ENCODE data around the gene DPP10.

Gene DPP10

GRCh38 chr2:115524452-115524851, 1082.0 kb downstream of the DPP10 start:
- Histone ChIP-seq H3K27ac (ENCODE audit: extremely low read depth, low read depth, low read length) (no peak overlapping the region), H3K4me3 (ENCODE audit: low read depth, low read length) (no peak overlapping the region), H3K4me1 (ENCODE audit: control insufficient read depth, insufficient read depth, low read length) (no peaks in the 10 kb centered on the region), H3K36me3 (ENCODE audit: control insufficient read depth in 2 of 2, insufficient read depth in 1 of 2, low read length in 2 of 2) (no peaks in the 10 kb centered on the region), H3K9me3 (ENCODE audit: control insufficient read depth, insufficient read depth, low read depth, low read length) (no peaks in the 10 kb centered on the region)
- CTCF ChIA-PET = no interaction called here
- TF ChIP-seq ZNF664 (tag by site-specific recombination; IDR thresholded peaks at IDR 0.05) (no peak), ZNF747 (tag by site-specific recombination; IDR thresholded peaks at IDR 0.05) (no peak), ZNF776 (tag by site-specific recombination; IDR thresholded peaks at IDR 0.05; ENCODE audit: borderline replicate concordance) (no peak), ZNF175 (tag by site-specific recombination; IDR thresholded peaks at IDR 0.05) (no peak), ZNF2 (tag by site-specific recombination; IDR thresholded peaks at IDR 0.05) (no peak), ZNF146 (tag by site-specific recombination; IDR thresholded peaks at IDR 0.05) (no peak)
- TF ChIP-seq, protein P1, sequence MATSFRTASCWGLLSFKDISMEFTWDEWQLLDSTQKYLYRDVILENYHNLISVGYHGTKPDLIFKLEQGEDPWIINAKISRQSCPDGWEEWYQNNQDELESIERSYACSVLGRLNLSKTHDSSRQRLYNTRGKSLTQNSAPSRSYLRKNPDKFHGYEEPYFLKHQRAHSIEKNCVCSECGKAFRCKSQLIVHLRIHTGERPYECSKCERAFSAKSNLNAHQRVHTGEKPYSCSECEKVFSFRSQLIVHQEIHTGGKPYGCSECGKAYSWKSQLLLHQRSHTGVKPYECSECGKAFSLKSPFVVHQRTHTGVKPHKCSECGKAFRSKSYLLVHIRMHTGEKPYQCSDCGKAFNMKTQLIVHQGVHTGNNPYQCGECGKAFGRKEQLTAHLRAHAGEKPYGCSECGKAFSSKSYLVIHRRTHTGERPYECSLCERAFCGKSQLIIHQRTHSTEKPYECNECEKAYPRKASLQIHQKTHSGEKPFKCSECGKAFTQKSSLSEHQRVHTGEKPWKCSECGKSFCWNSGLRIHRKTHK (tag by site-specific recombination; IDR thresholded peaks at IDR 0.05) = no peak
- POLR2A ChIA-PET = no interaction called here

DNA sequence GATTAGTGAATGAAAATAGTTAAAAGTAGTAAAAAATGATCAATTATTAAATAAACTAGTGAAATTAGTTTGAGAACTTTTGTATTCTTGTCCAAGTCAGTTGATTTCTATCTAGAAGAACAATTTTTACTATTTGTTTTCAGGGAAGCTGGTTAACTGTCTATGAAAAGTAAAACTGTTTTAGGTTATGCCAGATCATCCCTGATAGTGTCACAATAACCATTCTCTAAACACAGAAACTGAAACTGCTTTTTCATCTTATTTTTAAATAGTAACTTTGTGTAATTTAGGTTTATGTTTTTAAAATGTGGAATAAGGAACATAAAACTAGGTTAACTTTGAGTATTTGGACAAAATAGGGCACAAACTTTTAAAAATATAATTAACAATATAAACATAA, 1087.2 kb downstream of the DPP10 start:
- no peak overlapping the region for H3K27ac ChIP-seq (ENCODE audit: extremely low read depth, low read depth, low read length)
- ChIA-PET CTCF (no interaction called here), POLR2A (no interaction called here)
- no peak overlapping the region for H3K4me3 ChIP-seq (ENCODE audit: low read depth, low read length)
- no peaks in the 10 kb centered on the region; the same call in 1 of the 2 replicates for H3K9me3 ChIP-seq (ENCODE audit: control insufficient read depth, insufficient read depth, low read depth, low read length)
- no peaks in the 10 kb centered on the region for H3K4me1 ChIP-seq (ENCODE audit: control insufficient read depth, insufficient read depth, low read length)
- no peaks in the 10 kb centered on the region for H3K36me3 ChIP-seq (ENCODE audit: control insufficient read depth in 2 of 2, insufficient read depth in 1 of 2, low read length in 2 of 2)
- no peak for TF ChIP-seq ZNF223 (tag by site-specific recombination; IDR thresholded peaks at IDR 0.05)

DNA sequence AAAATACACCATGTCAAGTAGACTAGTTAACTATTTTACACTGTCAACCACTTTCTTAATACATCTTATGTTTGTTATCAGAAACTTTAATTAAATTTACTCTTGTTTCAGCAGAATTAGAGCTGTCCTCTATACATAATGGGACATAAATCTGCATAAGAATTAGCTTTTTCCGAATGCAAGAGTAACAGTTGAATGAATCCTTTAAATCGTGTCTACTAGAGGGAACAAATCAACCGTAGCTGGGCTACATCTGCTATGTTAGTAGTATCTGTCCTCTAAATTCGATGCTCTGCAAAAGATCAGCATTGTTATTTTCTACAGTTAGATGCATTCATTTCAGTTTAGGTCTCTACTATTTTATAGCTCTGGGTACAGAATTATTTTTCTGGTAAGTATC, 1090.6 kb downstream of the DPP10 start:
- ChIA-PET POLR2A (no interaction called here), CTCF (no interaction called here)
- Histone ChIP-seq H3K36me3 (ENCODE audit: control insufficient read depth in 2 of 2, insufficient read depth in 1 of 2, low read length in 2 of 2) (no peaks in the 10 kb centered on the region), H3K4me1 (ENCODE audit: control insufficient read depth, insufficient read depth, low read length) (no peaks in the 10 kb centered on the region), H3K27ac (ENCODE audit: extremely low read depth, low read depth, low read length) (no peak overlapping the region), H3K9me3 (ENCODE audit: control insufficient read depth, insufficient read depth, low read depth, low read length) (no peaks in the 10 kb centered on the region; the same call in 1 of the 2 replicates), H3K4me3 (ENCODE audit: low read depth, low read length) (no peak overlapping the region)
- TF ChIP-seq ZSCAN16 (tag by site-specific recombination; IDR thresholded peaks at IDR 0.05) (no peak), YY2 (tag by site-specific recombination; IDR thresholded peaks at IDR 0.05) (no peak), ZNF248 (tag by site-specific recombination; IDR thresholded peaks at IDR 0.05) (no peak), ZBTB21 (tag by site-specific recombination; IDR thresholded peaks at IDR 0.05) (no peak), ZNF600 (tag by site-specific recombination; IDR thresholded peaks at IDR 0.05) (no peak), ZNF140 (tag by site-specific recombination; IDR thresholded peaks at IDR 0.05) (no peak), GLIS1 (tag by site-specific recombination; IDR thresholded peaks at IDR 0.05) (no peak), ZNF114 (tag by site-specific recombination; IDR thresholded peaks at IDR 0.05) (no peak), ZNF37A (tag by site-specific recombination; IDR thresholded peaks at IDR 0.05) (no peak), ZNF544 (tag by site-specific recombination; IDR thresholded peaks at IDR 0.05) (no peak)
- TF ChIP-seq, protein P2, sequence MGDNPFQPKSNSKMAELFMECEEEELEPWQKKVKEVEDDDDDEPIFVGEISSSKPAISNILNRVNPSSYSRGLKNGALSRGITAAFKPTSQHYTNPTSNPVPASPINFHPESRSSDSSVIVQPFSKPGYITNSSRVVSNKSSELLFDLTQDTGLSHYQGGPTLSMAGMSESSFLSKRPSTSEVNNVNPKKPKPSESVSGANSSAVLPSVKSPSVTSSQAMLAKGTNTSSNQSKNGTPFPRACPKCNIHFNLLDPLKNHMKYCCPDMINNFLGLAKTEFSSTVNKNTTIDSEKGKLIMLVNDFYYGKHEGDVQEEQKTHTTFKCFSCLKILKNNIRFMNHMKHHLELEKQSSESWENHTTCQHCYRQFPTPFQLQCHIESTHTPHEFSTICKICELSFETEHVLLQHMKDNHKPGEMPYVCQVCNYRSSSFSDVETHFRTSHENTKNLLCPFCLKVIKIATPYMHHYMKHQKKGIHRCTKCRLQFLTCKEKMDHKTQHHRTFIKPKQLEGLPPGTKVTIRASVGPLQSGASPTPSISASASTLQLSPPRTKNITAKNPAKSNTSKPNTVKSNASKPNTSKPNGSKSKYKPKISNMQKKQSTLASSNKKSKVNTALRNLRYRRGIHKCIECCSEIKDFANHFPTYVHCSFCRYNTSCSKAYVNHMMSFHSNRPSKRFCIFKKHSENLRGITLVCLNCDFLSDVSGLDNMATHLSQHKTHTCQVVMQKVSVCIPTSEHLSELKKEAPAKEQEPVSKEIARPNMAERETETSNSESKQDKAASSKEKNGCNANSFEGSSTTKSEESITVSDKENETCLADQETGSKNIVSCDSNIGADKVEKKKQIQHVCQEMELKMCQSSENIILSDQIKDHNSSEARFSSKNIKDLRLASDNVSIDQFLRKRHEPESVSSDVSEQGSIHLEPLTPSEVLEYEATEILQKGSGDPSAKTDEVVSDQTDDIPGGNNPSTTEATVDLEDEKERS (tag by site-specific recombination; IDR thresholded peaks at IDR 0.05) = no peak
- TF ChIP-seq, protein P3, sequence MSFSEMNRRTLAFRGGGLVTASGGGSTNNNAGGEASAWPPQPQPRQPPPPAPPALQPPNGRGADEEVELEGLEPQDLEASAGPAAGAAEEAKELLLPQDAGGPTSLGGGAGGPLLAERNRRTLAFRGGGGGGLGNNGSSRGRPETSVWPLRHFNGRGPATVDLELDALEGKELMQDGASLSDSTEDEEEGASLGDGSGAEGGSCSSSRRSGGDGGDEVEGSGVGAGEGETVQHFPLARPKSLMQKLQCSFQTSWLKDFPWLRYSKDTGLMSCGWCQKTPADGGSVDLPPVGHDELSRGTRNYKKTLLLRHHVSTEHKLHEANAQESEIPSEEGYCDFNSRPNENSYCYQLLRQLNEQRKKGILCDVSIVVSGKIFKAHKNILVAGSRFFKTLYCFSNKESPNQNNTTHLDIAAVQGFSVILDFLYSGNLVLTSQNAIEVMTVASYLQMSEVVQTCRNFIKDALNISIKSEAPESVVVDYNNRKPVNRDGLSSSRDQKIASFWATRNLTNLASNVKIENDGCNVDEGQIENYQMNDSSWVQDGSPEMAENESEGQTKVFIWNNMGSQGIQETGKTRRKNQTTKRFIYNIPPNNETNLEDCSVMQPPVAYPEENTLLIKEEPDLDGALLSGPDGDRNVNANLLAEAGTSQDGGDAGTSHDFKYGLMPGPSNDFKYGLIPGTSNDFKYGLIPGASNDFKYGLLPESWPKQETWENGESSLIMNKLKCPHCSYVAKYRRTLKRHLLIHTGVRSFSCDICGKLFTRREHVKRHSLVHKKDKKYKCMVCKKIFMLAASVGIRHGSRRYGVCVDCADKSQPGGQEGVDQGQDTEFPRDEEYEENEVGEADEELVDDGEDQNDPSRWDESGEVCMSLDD (tag by site-specific recombination; IDR thresholded peaks at IDR 0.05) = no peak
- TF ChIP-seq, protein P4, sequence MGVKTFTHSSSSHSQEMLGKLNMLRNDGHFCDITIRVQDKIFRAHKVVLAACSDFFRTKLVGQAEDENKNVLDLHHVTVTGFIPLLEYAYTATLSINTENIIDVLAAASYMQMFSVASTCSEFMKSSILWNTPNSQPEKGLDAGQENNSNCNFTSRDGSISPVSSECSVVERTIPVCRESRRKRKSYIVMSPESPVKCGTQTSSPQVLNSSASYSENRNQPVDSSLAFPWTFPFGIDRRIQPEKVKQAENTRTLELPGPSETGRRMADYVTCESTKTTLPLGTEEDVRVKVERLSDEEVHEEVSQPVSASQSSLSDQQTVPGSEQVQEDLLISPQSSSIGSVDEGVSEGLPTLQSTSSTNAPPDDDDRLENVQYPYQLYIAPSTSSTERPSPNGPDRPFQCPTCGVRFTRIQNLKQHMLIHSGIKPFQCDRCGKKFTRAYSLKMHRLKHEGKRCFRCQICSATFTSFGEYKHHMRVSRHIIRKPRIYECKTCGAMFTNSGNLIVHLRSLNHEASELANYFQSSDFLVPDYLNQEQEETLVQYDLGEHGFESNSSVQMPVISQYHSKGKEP (tag by site-specific recombination; IDR thresholded peaks at IDR 0.05) = no peak
